Fibroblast of lung (primary cell): ENCODE results near the gene FAM217A.

Experiments
- EZH2 ChIP-seq: IDR thresholded peaks from 2 replicates; pipeline ENCODE4 v1.5.1; 2012; ENCODE audit warnings: low read length, control low read depth, mild to moderate bottlenecking; ENCODE audit errors: missing control alignments
- TF ChIP-seq, protein P1 (sequence below), 2 donors: IDR thresholded peaks in 1 of 2; conservative IDR thresholded peaks in 1 of 2; 1 replicate in 1 of 2; 2 replicates in 1 of 2; pipeline ENCODE4 v1.5.1; 2011 to 2012; ENCODE audit warnings: low read length in 2 of 2, control low read depth in 1 of 2, inconsistent platforms in 1 of 2, low read depth in 1 of 2, mild to moderate bottlenecking in 1 of 2

DNA sequence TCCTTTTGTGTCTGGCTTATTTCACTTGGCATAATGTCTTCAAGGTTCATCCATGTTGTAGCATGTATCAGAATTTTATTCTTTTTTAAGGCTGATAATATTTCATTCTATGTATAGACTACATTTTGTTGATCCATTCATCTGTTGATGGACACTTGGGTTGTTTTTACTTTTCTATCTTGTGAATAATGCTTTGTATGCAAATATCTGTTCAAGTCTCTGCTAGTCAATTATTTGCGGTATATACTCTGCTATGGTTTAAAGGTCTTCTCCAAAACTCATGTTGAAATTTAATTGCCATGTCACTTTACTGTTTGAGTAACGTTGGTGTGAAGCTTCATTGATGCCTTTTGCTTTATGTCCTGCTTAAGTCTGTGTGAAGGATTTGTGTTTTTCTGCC, 28.9 kb upstream of the FAM217A start:
- TF ChIP-seq EZH2: no peak
- TF ChIP-seq, protein P1, sequence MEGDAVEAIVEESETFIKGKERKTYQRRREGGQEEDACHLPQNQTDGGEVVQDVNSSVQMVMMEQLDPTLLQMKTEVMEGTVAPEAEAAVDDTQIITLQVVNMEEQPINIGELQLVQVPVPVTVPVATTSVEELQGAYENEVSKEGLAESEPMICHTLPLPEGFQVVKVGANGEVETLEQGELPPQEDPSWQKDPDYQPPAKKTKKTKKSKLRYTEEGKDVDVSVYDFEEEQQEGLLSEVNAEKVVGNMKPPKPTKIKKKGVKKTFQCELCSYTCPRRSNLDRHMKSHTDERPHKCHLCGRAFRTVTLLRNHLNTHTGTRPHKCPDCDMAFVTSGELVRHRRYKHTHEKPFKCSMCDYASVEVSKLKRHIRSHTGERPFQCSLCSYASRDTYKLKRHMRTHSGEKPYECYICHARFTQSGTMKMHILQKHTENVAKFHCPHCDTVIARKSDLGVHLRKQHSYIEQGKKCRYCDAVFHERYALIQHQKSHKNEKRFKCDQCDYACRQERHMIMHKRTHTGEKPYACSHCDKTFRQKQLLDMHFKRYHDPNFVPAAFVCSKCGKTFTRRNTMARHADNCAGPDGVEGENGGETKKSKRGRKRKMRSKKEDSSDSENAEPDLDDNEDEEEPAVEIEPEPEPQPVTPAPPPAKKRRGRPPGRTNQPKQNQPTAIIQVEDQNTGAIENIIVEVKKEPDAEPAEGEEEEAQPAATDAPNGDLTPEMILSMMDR (conservative IDR thresholded peaks at IDR 0.05 in 1 of 2, IDR thresholded peaks at IDR 0.05 in 1 of 2; ENCODE audit: low read depth in 1 of 2, low read length in 2 of 2): no peak
